ENCODE data around the gene RBP2.

The RBP2 gene

DNA sequence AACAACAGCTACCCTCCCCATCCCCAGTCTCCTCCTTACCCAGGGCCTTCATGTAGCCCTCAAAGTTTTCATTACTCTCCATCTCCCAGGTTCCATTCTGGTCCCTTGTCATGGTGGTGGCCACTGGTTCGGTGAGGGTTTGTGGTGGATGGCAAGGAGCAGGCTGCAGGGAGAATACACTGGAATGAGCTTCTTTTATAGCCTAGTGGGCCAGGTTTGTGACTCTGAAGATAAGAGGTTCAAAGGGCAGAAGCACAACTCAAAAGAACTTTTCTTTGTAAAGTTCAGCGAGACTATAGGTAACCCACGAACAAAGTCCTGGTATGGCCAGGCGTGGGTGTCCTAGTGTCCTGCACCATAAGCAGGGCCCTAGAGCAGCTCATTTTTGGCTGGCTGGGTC is at the start of gene RBP2:
Gene RBP2 (minus strand): TSS at position 169 of the 400 bp plus-strand sequence. CDS start 57 bp downstream, at position 112.
- no peak for DNase-seq (ENCODE audit: low read depth in 3 of 3, low spot score in 1 of 3)

DNA sequence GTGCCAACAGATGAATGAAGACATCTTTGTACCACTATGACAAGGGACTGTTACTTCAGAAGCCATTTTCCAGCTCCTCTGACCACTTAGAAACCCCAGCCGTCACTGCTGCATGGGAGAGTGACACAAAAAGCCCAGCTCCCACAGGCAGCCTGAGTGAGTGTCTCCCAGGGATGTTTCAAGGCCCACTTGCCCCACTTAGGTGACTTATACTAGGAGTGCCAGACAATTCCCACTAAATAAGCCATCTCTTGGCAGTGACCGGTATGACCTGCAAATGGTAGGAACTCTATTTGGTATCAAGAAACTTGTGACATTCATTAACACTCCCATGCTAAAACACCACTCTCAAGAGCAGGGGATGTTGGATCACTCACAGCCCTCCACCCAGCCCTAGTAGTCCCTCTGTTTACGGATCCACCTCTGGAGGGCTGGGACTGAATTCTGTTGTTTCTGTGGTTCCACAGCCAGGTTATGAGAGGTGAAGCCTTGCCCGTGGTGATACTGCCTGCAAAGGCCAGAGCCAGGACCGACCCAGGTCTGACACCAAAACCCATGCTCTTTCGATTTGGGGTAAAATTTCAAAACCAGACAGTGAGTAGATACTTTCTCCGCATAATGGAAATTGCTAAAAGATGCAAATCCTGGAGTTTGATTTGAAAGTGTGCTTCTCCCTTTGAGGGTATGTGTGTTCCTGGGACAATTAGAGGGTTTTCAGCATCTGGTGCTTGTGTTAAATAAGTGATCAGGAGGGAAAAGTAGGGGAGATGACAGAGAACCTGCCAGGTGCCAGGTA is 48.7 kb upstream of the RBP2 start:
- DNase-seq (ENCODE audit: low read depth in 3 of 3, low spot score in 1 of 3): no peak

DNA sequence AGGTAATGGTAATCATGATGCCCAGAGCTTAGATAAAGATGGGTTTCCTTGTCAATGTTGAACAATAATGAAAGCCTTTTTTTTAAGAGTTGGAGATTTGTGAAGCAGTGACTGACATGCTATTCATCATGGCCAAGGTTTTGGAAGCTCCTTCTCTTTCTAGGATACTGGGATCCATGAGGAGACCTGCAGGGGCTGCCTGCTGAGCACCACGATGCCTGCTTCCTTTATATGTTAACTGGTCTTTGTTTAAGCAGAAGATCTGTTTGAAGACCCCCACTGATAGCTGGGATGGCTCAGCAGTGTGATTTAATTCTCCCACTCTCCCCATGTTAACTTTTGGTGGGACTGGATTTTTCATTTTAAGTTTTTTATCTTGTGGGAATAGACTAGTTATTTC is 47.4 kb upstream of the RBP2 start:
- no peak for DNase-seq (ENCODE audit: low read depth in 3 of 3, low spot score in 1 of 3)

DNA sequence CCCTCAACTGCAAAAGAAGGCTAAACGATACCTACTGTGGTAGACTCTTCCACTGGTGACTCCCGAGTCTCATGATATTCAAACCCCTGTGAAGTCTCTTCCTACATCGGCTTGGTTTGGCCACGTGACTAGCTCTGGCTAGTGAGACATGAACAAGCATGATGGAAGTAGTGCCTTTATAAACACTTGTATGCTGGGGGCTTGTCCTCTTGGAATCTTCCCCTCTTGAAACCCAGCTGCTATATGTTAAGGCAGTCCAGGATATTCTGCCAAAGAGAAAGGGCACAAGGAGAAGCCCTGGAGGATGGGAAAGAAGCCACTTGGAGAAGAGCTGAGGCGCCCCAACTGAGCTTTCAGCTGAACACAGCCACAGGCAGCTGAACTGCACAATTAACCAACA is 46.9 kb upstream of the RBP2 start:
- DNase-seq (ENCODE audit: low read depth in 3 of 3, low spot score in 1 of 3): no peak

DNA sequence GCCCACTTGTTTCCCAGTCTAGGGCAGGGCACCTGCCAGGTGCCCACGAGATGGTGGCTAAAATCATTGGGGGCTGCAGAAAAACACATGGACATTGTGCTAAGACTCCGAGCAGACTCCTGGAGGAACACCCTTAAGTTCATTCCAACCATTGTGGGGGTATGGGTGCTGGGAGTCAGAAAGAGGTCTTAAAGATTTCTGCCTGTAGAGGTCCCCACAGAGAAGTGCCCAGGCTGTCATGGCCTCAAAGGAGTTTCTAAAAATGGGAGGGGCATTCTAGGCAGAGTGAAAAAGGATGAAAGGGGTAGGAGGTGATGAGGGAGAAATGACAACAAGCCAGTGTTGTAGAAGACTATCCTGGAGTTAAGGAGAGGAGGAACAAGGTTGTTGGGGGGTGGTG is 46.1 kb upstream of the RBP2 start:
- DNase-seq (ENCODE audit: low read depth in 3 of 3, low spot score in 1 of 3): no peak

DNA sequence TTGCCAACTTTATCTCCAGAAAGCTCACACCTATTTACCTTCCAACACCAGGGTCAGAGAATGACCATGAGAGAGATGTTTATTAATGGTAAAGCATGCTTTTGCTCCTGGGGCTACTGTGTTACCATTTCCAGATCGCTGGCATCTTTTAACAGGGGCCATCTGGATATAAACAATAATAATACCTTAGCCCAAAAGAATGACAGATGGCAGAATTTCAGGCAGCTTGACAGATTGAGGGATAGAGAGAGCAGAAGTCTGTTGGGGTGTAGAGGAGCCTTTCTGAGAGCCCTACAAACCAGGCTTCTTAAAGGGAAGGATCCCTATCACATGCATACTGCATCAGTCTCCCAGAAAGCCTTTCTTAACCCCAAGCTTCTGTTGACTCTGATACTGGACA is 45.5 kb upstream of the RBP2 start:
- no peak for DNase-seq (ENCODE audit: low read depth in 3 of 3, low spot score in 1 of 3)

DNA sequence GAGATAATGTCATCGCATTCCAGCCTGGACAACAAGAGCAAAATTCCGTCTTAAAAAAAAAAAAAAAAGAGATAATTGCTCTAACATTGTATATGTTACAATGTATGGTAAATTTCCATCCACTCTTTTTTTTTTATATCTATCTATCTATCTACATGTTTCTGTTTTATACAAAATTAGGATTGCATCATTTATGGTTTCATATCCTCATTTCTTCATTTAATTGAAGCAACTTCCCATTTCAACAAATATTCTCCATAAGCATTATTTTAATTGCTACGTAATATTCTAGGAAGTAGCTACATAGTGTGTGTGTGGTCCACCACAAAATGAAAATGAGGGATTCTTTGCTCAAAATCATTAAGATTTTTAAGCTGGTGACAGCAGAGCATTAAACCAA is 44.8 kb upstream of the RBP2 start:
- no peak for DNase-seq (ENCODE audit: low read depth in 3 of 3, low spot score in 1 of 3)

DNA sequence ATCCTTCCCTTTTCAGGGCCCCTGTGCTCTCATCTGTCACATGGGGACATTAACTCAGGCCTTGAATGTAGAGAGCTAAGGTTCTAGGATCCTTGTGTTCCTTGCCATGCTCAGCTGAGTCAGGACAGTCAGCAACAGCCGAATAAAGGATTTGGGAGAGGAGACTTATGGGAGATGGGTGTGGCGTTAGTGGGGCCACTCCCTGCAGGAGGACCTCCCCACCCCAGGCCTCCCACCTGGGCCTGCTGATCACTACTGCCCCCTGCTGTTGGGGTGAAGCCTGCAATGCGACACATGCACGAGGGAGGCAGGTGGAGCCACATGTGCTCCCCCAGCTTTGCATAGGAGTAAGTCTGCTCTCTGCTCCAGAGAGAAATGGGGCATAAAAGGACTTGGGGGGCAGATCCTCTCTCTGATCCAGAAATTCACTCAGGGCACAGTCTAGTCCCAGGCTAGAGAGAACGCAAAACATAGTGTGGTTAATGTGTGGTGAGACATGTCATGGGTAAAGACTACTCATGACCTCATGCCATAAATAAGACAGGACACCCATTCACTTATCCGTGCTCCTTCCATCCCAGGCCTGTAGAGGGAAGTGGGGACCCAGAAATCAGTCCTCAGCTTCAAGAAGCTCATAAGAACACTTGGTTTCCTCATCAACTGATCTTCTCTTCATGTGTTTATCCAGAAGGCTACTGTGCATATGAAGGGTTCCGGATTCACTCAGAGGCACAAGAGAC is 43.9 kb upstream of the RBP2 start:
- DNase-seq (ENCODE audit: low read depth in 3 of 3, low spot score in 1 of 3): no peak

DNA sequence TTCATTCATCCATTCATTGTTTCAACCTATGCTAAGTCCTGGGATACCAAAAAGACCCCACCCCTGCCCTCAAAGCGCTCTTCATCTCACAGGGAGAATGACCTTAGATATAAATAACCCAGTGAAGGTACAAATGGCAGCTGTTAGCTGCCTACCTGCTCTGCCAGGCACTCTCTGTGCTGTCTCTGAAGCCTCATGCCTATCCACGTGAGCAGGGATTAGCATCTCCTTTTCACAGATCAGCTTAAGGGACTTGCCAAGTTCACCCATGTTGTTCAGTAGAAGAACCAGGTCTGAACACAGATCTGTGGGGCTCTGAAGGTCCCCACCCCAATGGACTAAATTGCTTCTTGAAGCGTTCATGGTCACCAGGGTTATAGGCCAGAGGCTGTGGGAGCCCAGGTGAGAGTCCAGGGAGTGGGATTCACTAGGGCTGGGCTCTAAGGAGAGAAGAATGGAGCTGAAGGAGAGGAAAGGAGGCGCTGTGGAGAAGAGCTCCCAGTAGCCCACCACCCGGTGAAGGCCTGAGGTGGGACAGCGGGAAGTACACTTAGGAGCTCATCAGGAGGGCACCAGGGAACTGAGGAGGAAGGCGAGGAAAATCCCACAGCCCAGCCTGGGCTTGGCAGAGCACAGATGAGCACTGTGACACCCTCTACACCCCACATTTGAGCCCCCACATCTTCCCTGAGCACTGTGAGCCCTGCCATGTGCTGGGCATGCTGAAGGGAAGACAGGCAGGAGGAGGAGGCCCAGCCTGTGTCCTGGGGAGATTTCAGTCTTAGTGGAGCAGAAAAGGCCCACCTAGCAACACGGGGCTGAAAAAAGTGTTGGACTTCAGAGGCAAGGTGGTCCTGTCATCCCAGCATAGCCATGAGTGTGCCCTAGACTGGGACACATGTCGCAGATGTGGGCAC is 42.9 kb upstream of the RBP2 start:
- no peak for DNase-seq (ENCODE audit: low read depth in 3 of 3, low spot score in 1 of 3)

DNA sequence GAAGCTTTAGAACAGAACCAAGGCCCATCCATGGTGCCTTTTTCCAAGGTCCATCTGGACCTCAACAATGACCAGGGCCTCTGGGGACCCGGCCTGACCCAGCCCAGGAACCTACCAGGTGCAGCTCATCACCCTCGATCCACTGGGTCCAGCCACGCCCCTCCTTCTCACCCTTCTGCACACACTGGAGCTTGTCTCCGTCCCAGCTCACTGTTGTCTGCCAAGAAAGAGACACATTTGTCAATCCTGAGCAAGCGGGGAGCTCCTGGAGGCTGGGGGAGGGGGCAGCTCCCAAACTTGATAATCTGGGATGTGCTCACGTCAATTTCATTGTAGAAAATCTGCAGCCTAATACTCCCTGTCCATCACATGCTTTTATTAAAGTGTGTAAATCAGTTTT is 42.0 kb upstream of the RBP2 start:
- no peak for DNase-seq (ENCODE audit: low read depth in 3 of 3, low spot score in 1 of 3)

DNA sequence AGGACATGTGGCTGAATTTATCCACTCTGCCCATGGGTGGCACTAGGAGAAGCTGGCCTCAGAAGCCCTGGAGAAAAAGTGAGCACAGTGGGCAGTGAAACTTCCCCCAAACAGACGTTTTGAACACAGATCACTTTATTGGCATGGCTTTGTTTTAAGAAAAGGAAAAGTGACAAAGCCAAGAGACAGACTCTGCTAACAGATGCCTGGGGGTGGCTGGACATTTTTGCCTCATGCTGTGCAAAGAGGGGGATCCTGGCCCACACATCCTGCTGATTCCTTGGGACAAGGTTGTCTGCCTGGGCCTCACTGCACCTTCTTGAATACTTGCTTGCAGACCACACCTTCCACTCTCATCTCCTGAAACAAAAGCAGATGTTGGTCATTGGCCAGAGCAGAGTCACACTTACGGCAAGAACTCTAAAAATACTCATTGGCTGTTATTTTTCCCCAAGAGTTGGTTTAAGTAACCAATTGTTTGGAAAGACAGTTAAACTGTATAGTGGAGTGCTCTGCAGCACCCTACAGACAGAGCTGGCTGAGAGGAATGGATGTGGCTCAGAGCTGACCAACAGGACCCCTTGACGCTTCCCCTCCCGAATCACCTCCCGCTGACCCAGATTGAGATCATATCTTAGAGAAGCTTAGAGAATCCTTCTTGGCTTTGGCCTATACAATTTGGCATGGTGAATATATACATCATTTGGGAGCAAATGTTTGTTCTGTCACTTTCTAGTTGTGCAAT is 41.2 kb upstream of the RBP2 start:
- DNase-seq (ENCODE audit: low read depth in 3 of 3, low spot score in 1 of 3): no peak

DNA sequence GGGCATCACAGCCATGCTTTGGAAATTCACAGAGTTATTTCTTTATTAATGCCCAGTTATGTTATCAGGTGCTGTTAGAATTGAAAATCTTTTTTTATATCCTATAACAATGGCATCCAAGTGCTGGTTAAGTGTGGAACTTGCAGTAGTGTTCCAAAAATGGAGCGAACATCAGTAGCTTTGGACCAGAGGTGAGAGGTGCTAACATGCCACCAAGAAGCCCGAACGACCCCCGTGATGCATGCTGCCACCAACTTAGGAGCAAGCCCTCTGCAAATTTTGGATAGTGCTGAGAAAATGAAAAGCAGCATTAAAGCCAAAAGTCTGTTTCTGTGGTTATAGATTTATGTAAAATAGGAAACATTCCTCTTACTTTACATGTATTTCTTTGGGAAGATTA is 38.4 kb upstream of the RBP2 start:
- no peak for DNase-seq (ENCODE audit: low read depth in 3 of 3, low spot score in 1 of 3)

DNA sequence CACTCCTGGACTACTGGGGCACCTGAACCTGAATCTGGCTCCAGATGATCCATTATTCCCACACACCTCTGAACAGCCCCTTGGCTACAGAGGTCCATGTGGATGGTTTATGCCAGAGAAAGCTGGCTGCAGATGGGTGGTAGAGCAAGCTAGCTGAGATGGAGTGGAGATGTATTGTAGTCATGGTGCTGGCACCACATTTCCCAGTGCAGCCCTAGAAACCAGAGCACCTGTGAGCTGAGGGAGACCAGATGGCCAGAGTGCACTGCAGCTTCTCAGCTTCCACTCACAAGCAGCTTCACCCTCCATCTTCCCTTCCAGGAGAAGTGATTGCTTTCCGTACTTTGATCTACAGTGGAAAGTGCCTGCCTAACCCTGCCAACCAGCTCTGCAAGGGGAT is 33.3 kb upstream of the RBP2 start:
- no peak for DNase-seq (ENCODE audit: low read depth in 3 of 3, low spot score in 1 of 3)

DNA sequence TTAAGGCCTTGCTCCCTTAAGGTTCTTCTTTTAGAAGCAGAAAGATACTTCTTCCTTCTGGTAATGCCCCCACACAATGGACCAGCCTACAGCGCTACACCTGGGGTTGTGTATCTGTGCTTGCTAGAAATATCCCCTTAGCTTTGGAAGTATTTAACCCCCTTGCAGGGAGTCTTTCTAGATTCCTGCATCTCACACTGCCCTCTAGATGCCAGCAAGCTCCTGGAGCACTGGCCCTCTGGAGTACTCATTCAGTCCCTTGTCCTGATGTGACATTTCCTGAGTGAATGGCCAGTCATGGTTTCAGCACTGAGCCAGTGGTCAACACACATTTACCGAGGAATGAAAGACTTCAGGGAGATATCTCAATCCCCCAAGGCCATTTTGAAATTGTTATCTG is 30.4 kb upstream of the RBP2 start:
- no peak for DNase-seq (ENCODE audit: low read depth in 3 of 3, low spot score in 1 of 3)

DNA sequence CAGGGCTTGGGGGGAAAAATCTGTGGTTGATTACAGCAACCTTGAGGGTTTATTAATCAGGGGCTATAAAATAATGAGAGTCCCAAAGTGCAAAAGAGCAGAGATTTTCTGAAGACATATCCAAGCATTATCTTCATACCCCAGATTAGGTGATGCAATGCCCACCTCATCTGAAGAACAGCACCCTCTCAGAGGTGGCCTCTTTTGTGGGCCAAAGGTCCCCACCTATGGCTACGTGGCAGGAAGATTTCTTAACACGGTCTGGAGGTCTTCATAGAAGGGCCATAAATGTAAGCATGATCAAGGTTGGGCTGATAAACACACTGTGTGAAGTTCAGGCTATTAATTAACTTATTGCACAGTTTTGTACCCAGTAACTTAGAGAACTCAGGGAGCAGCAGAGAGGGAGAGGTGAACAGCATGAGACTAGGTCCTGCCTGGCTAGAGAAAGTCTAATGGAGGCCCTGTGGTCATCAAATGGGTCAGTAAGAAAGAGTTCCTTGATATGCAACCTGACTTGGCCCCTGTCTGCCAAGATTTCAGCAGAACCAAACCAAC is 29.6 kb upstream of the RBP2 start:
- DNase-seq (ENCODE audit: low read depth in 3 of 3, low spot score in 1 of 3): no peak

DNA sequence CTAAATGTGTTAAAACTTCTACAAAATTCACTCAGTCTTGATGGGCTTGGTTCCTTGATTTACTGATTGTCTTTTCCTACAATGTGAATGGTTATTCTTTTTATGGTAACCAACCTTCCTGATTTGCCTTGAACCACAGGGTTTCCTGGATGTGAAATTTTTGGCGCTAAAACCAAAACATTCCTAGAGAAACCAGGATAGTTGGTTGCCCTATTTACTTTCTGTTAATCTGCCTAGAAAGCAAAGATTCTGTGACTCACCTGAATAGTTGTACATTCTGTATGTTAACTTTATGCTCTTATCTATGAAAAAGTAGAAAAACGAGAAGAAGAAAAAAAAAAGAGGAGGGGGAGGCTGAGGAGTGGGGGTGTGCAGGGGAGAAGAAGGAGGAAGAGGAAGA is 23.2 kb upstream of the RBP2 start:
- no peak for DNase-seq (ENCODE audit: low read depth in 3 of 3, low spot score in 1 of 3)

DNA sequence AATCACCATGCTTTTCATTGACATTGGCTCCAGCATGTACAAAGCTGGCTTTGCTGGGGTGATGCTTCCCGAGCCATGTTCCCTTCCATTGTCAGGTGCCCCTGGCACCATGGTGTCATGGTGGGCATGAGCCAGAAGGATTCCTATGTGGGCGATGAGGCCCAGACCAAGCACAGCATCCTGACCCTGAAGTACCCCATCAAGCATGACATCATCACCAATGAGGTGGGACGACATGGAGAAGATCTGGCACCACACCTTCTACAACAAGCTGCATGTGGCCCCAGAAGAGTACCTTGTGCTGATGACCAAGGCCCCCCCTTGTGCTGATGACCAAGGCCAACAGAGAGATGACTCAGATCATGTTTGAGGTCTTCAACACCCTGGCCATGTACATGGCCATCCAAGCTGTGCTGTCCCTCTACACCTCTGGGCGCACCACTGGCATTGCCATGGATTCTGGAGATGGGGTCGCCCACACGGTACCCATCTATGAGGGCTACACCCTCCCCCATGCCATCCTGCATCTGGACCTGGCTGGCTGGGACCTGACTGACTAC is 17.6 kb upstream of the RBP2 start:
- DNase-seq (ENCODE audit: low read depth in 3 of 3, low spot score in 1 of 3): no peak

DNA sequence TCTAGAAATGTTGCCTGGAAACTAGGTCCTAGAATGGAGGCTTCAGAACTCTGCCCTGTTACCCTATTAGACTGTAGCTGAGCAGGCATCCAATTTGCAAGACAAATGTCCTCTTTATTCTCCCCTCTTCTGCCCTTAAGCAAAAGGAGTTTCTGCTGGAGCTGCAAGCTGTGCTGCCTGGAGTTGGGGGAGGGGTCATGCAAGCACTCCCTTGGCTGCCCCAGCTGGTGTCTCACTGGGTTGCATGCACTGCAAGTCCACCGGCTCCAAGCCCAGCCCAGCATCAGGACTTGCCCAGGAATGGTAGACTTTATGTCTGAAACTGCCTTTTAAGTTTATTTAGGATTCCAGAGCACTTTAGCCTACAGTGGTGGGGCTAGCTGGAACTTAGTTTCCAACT is 15.7 kb upstream of the RBP2 start:
- no peak for DNase-seq (ENCODE audit: low read depth in 3 of 3, low spot score in 1 of 3)

DNA sequence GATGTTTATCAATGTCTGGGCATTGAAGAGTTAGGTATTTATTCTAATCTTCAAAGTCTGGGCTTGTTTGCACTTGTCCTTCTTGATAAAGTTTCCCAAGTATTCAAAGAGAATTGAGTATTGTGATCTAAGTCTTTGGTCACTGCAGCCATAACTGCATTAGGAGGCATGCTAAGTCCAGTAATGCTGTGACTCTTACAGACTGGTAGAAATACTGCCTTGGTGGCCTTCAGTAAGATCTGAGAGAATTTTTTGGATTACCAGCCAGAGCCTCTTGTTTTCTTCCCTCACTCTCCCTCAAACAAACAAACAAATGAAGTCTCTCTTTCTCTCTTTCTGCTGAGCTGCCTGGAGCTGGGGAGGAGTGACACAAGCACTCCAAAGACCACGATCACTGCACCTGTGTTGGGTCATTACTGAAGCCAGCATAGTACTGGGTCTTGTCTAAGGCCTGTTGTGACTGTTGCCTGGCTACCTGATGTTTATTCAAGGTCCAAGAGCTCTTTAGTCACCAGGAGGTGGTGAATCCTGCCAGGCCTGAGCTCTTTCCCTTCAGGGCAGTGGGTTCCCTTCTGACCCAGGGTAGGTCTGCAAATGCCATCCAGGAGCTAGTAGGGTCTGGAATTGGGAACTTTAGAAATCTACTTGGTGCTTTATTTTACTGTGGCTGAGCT is 14.8 kb upstream of the RBP2 start:
- DNase-seq (ENCODE audit: low read depth in 3 of 3, low spot score in 1 of 3): no peak

DNA sequence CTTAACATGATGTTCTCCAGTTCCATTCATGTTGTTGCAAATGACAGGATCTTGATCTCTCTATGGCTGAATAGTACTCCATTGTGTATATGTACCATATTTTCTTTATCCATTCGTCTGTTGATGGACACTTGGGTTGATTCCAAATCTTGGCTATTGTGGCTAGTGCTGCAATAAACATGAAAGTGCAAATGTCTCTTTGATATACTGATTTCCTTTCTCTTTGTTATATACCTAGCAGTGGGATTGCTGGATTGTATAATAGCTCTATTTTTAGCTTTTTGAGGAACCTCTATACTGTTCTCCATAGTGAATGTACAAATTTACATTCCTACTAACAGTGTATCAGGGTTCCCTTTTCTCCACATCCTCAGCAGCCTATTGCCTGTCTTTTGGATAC is 5.9 kb upstream of the RBP2 start:
- no peak for DNase-seq (ENCODE audit: low read depth in 3 of 3, low spot score in 1 of 3)

All from stimulated activated CD4-positive, alpha-beta T cell treated with anti-CD3 and anti-CD28 coated beads, TNF-alpha, amount 100 ng/mL, for 1 hour (primary cell).